ENCODE results near the gene UGT1A5. TPM values are rescaled to one million over a fixed set of nuclear protein-coding genes. Genes with fewer than 3 reads are reported as not detected.
"Not testable (repeated sequence)": the region's sequence is repeated elsewhere in the genome, so short reads cannot be mapped to it uniquely, and the experiment has no call there.

The UGT1A5 gene
- total RNA-seq, 2 experiments from 2014 or later, result not detected

DNA sequence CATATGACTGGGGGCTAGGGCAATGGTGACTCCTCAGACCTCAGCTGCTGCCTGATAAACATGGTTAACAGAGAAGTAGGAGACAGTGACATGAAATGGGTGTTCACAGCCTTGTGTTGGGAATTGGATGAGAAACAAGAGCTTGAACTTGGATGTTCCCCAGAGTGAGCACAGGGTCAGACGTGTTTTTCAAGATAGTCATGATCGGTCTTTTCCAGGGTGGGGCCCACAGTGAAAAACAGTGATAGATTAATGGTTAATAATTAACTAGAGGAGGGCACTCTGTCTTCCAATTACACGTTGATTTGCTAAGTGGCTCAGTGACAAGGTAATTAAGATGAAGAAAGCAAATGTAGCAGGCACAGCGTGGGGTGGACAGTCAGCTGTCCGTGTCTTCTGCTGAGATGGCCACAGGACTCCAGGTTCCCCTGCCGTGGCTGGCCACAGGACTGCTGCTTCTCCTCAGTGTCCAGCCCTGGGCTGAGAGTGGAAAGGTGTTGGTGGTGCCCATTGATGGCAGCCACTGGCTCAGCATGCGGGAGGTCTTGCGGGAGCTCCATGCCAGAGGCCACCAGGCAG is 16.1 kb downstream of the UGT1A5 start, which contains the start of gene UGT1A3:
UGT1A3 (plus strand) TSS at position 320 of the 579 bp plus-strand sequence; CDS start at position 405, 85 bp downstream.
- Histone ChIP-seq H3K4me3 (ENCODE audit: low read depth, low read length, poor library complexity, severe bottlenecking) (no peak within 1 kb of the TSS), H2AFZ (ENCODE audit: low read length) (no peak within 1 kb of the TSS), H4K20me1 (ENCODE audit: insufficient read depth, low read length) (no peaks in the 10 kb centered on the region), H3K9me2 (ENCODE audit: insufficient read depth, low read length) (no peaks in the 10 kb centered on the region), H3K9me3 (ENCODE audit: low read length) (no peaks in the 10 kb centered on the region), H3K27ac (ENCODE audit: low read depth, low read length, poor library complexity, severe bottlenecking) (no peak within 1 kb of the TSS), H3K36me3 (ENCODE audit: insufficient read depth, low read length) (no peaks in the 10 kb centered on the region), H3K4me1 (ENCODE audit: insufficient read depth, low read length, poor library complexity, severe bottlenecking) (no peaks in the 10 kb centered on the region), H3K79me2 (ENCODE audit: insufficient read depth, low read depth, low read length) (no peaks in the 10 kb centered on the region), H3K4me2 (ENCODE audit: low read length) (no peak within 1 kb of the TSS)
- CTCF ChIA-PET (ENCODE audit: unreplicated experiment), result no interaction called here
- POLR2A ChIA-PET, result no interaction called here
- intact Hi-C loops (cut with micrococcal nuclease; ENCODE audit: unreplicated experiment), result loop anchor here (5.0 kb wide), 1 partner anchor 792 kb away; no protein-coding TSS in a partner anchor
- DNase-seq (ENCODE audit: low spot score), result no peak
- no TSS peak for BruUV-seq (replicated peaks)
- no peak for TF ChIP-seq CTCF (conservative IDR thresholded peaks at IDR 0.05; ENCODE audit: low read length)

DNA sequence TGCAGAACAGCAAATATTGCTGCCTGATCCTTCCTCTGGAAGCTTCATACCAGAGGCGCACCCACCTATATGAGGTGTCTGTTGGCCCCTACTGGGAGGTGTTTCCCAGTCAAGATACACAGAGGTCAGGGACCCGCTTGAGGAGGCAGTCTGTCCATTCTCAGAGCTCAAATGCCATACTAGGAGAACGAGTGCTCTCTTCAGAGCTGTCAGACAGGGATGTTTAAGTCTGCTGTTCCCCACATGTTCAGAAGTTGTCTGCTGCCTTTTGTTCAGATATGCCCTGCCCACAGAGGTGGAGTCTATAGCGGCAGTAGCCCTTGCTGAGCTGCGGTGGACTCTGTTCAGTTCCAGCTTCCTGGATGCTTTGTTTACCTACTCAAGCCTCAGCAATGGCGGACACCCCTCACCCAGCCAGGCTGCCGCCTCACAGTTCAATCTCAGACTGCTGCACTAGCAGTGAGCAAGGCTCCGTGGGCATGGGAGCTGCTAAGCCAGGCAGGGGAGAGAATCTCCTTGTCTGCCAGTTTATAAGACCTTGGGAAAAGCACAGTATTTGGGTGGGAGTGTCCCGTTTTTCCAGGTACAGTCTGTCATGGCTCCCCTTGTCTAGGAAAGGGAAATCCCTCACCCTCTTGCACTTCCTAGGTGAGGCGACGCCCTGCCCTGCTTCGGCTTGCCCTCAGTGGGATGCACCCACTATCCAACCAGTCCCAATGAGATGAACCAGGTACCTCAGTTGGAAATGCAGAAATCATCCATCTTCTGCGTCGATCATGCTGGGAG is 24.4 kb downstream of the UGT1A5 start:
- H3K4me1 ChIP-seq (ENCODE audit: insufficient read depth, low read length, poor library complexity, severe bottlenecking); H2AFZ ChIP-seq (ENCODE audit: low read length); H4K20me1 ChIP-seq (ENCODE audit: insufficient read depth, low read length); H3K27ac ChIP-seq (ENCODE audit: low read depth, low read length, poor library complexity, severe bottlenecking); H3K36me3 ChIP-seq (ENCODE audit: insufficient read depth, low read length); H3K4me2 ChIP-seq (ENCODE audit: low read length); POLR2A ChIA-PET; CTCF ChIA-PET (ENCODE audit: unreplicated experiment); H3K9me3 ChIP-seq (ENCODE audit: low read length); intact Hi-C loops (cut with micrococcal nuclease; ENCODE audit: unreplicated experiment); H3K4me3 ChIP-seq (ENCODE audit: low read depth, low read length, poor library complexity, severe bottlenecking); BruUV-seq (replicated peaks); H3K9me2 ChIP-seq (ENCODE audit: insufficient read depth, low read length); DNase-seq (ENCODE audit: low spot score); H3K79me2 ChIP-seq (ENCODE audit: insufficient read depth, low read depth, low read length): not testable (repeated sequence)

DNA sequence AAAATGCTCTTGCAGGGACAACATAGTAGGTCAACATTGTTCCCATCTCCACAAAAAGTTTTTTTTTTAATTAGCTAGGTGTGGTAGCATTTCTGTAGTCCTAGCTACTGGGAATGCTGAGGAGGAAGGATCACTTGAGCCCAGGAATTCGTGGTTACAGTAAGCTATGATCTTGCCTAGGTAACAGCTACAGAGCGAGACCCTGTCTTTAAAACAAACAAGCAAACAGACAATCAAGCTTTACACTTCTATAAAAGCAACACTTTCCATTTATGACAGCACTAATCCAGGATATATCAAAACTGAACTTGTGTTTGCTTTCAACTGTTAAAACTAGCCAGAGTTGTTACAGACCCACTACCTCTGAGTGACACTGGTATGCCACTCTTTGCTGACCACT is 28.2 kb downstream of the UGT1A5 start:
- no peak for TF ChIP-seq CTCF (conservative IDR thresholded peaks at IDR 0.05; ENCODE audit: low read length)
- Histone ChIP-seq H3K4me1 (ENCODE audit: insufficient read depth, low read length, poor library complexity, severe bottlenecking) (no peaks in the 10 kb centered on the region), H3K9me3 (ENCODE audit: low read length) (no peaks in the 10 kb centered on the region), H3K79me2 (ENCODE audit: insufficient read depth, low read depth, low read length) (no peaks in the 10 kb centered on the region), H4K20me1 (ENCODE audit: insufficient read depth, low read length) (no peaks in the 10 kb centered on the region), H3K4me3 (ENCODE audit: low read depth, low read length, poor library complexity, severe bottlenecking) (no peak overlapping the region), H3K9me2 (ENCODE audit: insufficient read depth, low read length) (no peaks in the 10 kb centered on the region), H3K4me2 (ENCODE audit: low read length) (no peak overlapping the region), H3K36me3 (ENCODE audit: insufficient read depth, low read length) (no peaks in the 10 kb centered on the region), H3K27ac (ENCODE audit: low read depth, low read length, poor library complexity, severe bottlenecking) (no peak overlapping the region), H2AFZ (ENCODE audit: low read length) (no peak overlapping the region)
- ChIA-PET CTCF (ENCODE audit: unreplicated experiment) (no interaction called here), POLR2A (no interaction called here)
- intact Hi-C loops (cut with micrococcal nuclease; ENCODE audit: unreplicated experiment), result no loop called here
- DNase-seq (ENCODE audit: low spot score), result no peak
- BruUV-seq (replicated peaks), result no TSS peak

Data from OCI-LY7 (cell line).